NCI-H82 treated with DMSO at 0.1 percent for 48 hours (cell line): ENCODE data around the gene AUP1.
A peak's percentile ranks its signal among the peaks of the same experiment; 100 is the strongest.

Source experiments
- DNase-seq: peaks from one replicate; lab custom pipeline; 2025; ENCODE audit not compliant: unreplicated experiment; lab: John Stamatoyannopoulos, UW

Gene AUP1

GRCh38 chr2:74558284-74559230 is 29.1 kb upstream of the AUP1 start:
- DNase-seq = no peak

GRCh38 chr2:74556831-74557370 is 27.4 kb upstream of the AUP1 start:
- no peak for DNase-seq

GRCh38 chr2:74556159-74556558 is 26.7 kb upstream of the AUP1 start:
- no peak for DNase-seq

DNA sequence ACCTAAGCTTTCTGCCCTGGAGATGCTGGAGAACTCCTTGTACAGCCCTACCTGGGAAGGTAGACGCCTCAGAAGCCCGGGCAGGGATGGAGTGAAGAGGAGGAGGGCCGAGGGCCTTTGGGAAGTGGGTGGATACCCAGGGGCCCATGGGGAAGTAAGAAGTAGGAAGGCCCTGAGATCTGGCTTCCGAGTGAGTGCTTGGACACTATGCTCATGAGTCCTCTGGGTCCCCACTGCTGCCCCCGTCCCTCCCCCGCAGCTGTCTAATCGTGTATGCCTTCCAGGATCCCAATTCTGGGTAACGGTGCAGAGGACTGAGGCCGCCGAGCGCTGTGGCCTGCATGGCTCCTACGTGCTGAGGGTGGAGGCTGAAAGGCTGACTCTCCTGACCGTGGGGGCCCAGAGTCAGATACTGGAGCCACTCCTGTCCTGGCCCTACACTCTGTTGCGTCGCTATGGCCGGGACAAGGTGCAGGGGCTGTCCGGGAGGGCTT is 26.2 kb upstream of the AUP1 start:
- no peak for DNase-seq

GRCh38 chr2:74554820-74555531 is 25.5 kb upstream of the AUP1 start:
- no peak for DNase-seq

- DNase-seq = peak; percentile 53
Observed at GRCh38 chr2:74553892-74554819, 24.6 kb upstream of the AUP1 start, which contains the start of the genes DOK1 and LOXL3. Gene DOK1 (plus strand): TSS chr2:74554720. CDS start chr2:74554755, 35 bp downstream. Gene LOXL3 (minus strand): TSS chr2:74553942. CDS start chr2:74552634, 1,308 bp downstream.

DNA sequence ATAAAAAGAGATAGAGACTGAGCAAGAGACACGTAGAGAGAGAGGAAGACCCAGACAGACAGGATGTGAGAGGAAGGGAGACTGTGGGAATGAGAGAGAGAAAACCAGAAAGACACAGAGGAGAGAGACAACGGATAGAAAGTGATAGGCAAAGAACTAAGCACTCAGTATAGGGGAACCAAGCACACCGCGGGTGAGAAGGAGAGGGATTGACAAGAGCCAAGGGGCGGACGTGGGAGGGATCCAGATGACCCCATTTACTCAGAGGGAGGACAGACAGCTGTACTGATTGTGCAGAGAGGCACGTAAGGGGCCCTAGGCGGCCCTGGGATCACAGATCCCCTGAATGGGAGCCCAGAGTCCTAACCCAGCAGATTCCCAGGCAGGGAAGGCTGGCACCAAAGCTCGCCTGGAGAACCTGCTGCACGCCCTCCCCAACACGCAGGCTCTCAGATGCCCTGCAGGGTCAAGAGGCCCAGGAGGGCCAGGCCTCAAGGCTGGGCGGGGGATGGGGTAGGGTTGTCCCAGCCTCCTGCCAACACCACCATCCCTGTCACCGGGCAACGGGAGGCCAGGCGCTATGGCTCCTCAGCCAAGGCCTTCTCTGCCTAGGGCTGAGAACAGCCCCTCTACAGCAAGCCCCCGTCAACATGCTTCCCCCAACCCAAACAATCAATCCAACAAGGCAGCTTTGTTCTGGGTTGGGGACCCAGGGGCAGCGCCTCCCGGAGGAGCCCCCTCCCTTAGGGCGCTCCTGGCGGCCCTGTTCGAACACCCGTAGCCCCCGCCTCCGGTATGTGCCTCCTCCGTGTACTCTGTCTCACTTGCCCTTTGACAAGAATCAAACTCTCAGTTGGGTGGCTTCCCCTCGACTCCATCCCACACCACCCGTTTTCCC is 23.7 kb upstream of the AUP1 start:
- no peak for DNase-seq

- no peak for DNase-seq
Observed at GRCh38 chr2:74551942-74552913, 22.7 kb upstream of the AUP1 start.

DNA sequence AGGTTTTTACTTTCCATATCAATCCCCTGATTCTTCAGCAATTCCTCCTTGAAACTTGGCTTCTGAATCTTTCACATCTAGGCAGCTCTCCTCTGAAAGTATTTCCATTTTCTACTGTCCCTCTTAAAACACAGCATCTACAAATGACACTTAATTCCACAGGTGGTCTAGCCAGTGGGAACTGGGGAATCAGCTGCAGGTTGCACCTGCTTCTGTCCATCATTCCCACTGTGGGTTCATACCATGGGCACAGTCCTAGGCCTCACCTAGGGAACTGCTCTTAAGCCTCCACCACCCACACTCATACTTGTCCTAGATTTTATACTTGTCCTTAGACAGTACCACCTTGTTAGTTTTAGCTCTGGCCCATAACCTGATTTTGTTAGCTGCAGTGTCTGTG is 22.0 kb upstream of the AUP1 start:
- no peak for DNase-seq

DNA sequence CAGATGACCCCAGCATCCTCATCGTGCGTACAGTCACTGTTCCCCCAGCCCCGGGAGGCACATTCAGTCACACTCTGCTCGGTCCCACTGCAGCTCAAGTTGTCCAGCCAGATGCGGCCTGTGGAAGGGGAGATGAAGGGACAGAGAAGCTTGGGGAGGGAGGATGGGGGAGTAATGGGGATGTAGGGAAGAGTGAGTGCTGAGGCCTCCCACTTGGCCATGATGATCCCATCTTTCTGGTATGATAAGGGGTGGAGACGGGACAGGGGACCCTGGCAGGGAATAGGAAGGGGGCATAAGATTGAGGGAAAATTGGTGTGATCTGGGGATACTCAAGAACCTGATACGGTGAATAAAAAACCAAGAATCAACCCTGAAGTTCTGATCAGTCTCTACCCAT is 20.7 kb upstream of the AUP1 start:
- DNase-seq = no peak

DNA sequence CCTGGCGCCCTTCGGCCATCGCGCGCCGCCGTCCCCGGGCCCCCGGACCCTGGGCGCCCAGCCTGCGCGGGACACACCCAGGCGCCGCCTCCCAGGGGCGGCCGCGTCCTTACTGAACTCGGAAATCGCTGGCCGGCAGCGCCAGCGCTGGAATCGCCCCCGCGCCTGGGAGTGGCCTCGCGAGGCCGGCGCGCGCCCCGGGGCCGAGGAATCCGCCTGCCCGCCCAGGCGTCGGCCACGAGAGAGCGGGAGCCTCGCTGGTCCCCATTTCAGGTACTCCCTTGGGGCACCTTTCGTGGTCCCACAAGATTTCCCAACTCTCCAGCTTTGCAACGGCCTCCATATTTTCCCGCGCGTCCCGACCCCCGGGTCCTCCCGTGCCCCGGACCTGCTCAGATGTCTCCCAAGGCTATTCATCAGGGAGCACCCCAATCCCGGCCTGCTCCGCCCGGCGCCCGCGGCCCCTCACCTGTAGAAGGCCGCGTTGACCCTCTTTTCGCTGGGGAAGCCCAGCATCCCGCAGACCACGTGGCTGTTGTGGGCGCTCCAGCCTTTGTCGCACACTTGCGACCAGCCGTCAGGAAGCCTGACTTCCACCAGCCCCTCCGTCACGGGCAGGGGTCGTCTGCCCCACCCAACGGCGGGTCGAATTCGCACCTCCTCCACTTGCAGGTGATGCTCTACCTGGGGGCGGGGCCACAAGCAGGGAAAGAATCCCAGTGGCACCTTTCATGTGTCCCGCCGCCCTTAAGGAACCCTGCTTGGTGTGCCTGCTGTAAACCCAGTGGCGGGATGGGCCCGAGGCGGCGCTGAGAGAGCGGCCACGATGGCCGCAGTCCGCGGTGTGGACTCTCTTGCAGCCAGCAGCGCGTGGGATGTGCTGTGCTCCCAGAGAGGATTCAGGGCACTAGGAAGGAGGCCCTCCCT is 19.7 kb upstream of the AUP1 start:
- DNase-seq = no peak

DNA sequence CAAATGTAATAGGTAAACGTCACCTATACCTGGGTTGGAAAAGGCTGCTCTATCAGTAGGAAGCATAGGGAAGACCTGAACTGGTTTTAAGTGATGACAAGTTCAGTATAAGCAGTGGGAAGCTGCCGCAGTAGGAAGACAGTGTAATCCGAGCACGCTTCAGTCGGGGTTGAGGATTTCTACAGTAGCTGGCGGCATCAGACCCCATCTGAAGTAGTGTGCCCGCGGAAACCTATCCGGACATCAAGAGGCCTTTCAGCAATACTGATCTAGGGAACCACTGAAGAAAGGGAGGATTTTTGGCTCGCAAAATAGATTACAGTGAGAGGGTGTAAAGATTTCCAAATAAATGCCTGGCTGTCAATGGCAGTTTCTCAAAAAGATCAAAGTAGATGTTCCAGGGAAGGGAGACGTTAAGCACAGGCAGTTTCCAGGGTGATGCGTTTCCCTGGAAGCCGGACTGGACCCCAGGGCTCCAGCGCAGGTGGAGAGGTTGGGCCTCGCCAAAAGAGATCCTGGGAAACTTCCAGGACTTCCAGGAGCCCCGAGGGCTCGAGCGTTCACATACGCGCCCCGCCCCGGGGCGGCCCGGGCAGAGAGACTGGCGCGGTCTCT is 18.9 kb upstream of the AUP1 start:
- peak; percentile 81 for DNase-seq

- DNase-seq = no peak
Observed at GRCh38 chr2:74546004-74546403, 16.5 kb upstream of the AUP1 start.

- DNase-seq = no peak
Observed at GRCh38 chr2:74544634-74545033, 15.1 kb upstream of the AUP1 start.

- DNase-seq = no peak
Observed at GRCh38 chr2:74542978-74543377, 13.5 kb upstream of the AUP1 start.

DNA sequence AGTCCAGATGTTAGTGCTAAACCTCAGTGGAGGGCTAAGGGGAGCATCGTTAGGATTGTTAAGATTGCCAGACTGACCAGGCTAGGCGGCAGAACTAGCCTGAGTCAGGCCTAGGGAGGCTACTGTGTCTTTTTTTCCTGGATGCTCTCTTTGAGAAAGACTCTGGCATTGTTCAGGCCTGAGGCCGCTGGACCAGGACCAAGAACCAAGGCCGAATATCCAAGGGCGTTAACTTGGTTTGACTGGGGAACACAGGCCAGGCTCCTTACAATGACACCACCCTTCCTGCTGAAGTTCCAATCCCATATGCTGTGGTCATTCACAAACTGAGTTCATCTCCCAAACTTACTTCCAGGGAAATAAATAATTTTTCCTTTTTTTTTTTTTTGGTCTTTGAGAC is 10.8 kb upstream of the AUP1 start:
- no peak for DNase-seq

DNA sequence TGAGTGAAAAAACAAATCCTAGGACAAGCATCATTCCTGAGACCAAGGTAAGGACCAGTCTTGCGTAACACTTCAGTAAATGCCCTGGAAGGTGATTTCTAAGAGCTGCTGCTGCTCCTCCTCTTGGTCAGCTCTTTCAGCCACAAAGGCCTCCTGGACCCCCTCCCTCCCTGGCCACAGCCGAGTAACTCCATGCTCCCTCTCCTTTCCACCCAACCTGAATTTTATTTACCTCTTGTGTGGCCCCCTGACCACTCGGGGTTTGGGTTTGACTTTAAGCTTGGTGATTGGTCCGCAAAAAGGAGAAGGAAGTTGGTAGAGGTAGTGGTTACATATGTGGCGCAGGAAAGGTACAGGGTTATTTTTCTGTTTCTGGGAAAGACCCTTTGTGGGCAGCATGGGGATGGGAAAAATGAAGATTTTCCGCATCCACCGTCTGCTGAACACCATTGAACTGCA is 9.4 kb upstream of the AUP1 start:
- DNase-seq = no peak
